MM.1S (cell line): ENCODE results near the gene TMEM114.

ENCODE experiments used
- DNase-seq: peaks from one replicate; pipeline ENCODE4 v3.0.0-alpha.2; 2015
- H2AFZ ChIP-seq: fragments of 300-600 bp; sonication (generic); 2 replicates; pipeline ENCODE4 v1.6.0; 2016; ENCODE audit warnings: antibody characterized with exemption, low read length
- H3F3A ChIP-seq: fragments of 300-600 bp; sonication (generic); 2 replicates; pipeline ENCODE4 v1.6.1; 2016; ENCODE audit warnings: mild to moderate bottlenecking, antibody characterized with exemption, low read length, moderate library complexity, mixed read lengths; ENCODE audit not compliant: insufficient read depth
- H3K27ac ChIP-seq: fragments of 300-600 bp; sonication (generic); 2 replicates; pipeline ENCODE4 v1.5.1; 2016; ENCODE audit warnings: mild to moderate bottlenecking, low read length
- H3K27me3 ChIP-seq: fragments of 300-600 bp; sonication (generic); replicated peaks from 2 replicates; pipeline ENCODE4 v1.6.0; 2016; ENCODE audit warnings: low read length; ENCODE audit not compliant: insufficient read depth
- H3K36me3 ChIP-seq: fragments of 300-600 bp; sonication (generic); replicated peaks from 2 replicates; pipeline ENCODE4 v1.6.1; 2016; ENCODE audit warnings: mild to moderate bottlenecking, low read length, mixed read lengths; ENCODE audit not compliant: insufficient read depth
- H3K4me1 ChIP-seq: fragments of 300-600 bp; sonication (generic); 2 replicates; pipeline ENCODE4 v1.6.1; 2016; ENCODE audit warnings: low read length, mixed read lengths
- H3K4me2 ChIP-seq: fragments of 300-600 bp; sonication (generic); 2 replicates; pipeline ENCODE4 v1.6.0; 2016; ENCODE audit warnings: low read depth, low read length
- H3K4me3 ChIP-seq: fragments of 300-600 bp; sonication (generic); 2 replicates; pipeline ENCODE4 v1.5.1; 2016; ENCODE audit warnings: low read length, mixed read lengths
- H3K79me2 ChIP-seq: fragments of 300-600 bp; sonication (generic); 2 replicates; pipeline ENCODE4 v1.6.1; 2016; ENCODE audit warnings: mixed run types, low read length, mixed read lengths
- H3K9ac ChIP-seq: fragments of 300-600 bp; sonication (generic); 2 replicates; pipeline ENCODE4 v1.6.1; 2016; ENCODE audit warnings: low read length, mixed read lengths
- H3K9me2 ChIP-seq: fragments of 300-600 bp; sonication (generic); replicated peaks from 2 replicates; pipeline ENCODE4 v1.6.1; 2016; ENCODE audit warnings: mild to moderate bottlenecking, low read length, mixed read lengths; ENCODE audit not compliant: insufficient read depth
- H3K9me3 ChIP-seq: fragments of 300-600 bp; sonication (generic); replicated peaks from 2 replicates; pipeline ENCODE4 v1.6.1; 2016; ENCODE audit warnings: mild to moderate bottlenecking, low read length, mixed read lengths; ENCODE audit not compliant: insufficient read depth
- H4K20me1 ChIP-seq: fragments of 300-600 bp; sonication (generic); 2 replicates; pipeline ENCODE4 v1.6.1; 2016; ENCODE audit warnings: mild to moderate bottlenecking, low read length, moderate library complexity, mixed read lengths; ENCODE audit not compliant: insufficient read depth
- CTCF ChIP-seq: fragments of 300-600 bp; sonication (generic); IDR thresholded peaks from 2 replicates; pipeline ENCODE4 v1.5.1; 2016; ENCODE audit warnings: antibody characterized with exemption, low read length, mixed read lengths
- EZH2 ChIP-seq: fragments of 300-600 bp; sonication (generic); optimal IDR thresholded peaks from 2 replicates; pipeline ENCODE3; 2017; ENCODE audit warnings: low read depth, mild to moderate bottlenecking, antibody characterized with exemption, low read length, mixed read lengths
- EZH2phosphoT487 ChIP-seq: fragments of 300-600 bp; sonication (generic); IDR thresholded peaks from 2 replicates; pipeline ENCODE4 v1.6.1; 2018; ENCODE audit warnings: antibody characterized with exemption, low read length

Gene TMEM114

GRCh38 chr16:8577678-8578304 lies 12.5 kb downstream of the TMEM114 start:
- Histone ChIP-seq H3K36me3 (no peaks in the 10 kb centered on the region), H3K9ac (no peak overlapping the region), H3K27ac (no peak overlapping the region), H3K4me2 (no peak overlapping the region), H3K79me2 (no peaks in the 10 kb centered on the region), H2AFZ (no peak overlapping the region), H3F3A (peaks cover 17% of the 10 kb centered on the region), H4K20me1 (no peaks in the 10 kb centered on the region), H3K9me3 (no peaks in the 10 kb centered on the region), H3K4me1 (peaks cover 15% of the 10 kb centered on the region), H3K4me3 (no peak overlapping the region), H3K9me2 (no peaks in the 10 kb centered on the region), H3K27me3 (no peaks in the 10 kb centered on the region)
- no peak for DNase-seq
- TF ChIP-seq EZH2phosphoT487 (no peak), CTCF (no peak), EZH2 (no peak)

DNA sequence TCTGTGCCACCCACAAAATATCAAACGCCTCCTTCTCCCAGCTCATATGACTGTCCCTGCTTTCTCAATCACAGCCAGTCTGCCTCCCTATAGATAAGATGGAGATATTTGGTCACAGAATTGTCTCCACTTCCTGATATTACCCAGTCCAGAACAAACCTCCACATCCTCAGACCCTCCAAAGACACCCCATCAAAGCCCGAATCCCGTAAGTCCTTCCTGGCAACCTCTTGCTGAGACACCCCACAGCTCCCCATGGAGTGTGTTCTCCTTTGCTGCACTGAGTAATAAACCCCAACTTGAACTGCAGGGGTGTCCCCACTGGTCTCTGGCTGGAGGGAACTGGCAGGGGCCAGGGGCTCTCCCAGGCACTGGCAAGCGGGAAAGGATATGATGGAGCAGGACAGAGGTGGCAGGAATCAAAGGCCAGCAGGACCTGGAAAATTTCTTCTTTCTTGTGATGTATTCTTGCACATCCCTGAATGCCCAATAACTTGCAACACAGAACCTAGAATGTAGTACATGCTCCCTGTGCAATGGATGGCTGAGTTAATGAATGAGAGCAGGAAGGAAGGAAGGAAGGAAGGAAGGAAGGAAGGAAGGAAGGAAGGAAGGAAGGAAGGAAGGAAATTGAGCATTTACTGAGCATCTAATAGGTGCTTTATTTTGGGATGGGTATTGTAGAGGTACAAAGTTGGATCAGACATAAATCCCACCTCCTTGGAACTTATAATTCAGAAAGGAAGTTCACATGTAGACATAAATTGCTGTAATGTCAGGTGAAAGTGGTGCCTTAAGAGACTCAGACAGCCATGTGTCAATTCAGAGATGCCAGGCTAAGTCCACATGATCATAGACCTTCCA lies 13.9 kb downstream of the TMEM114 start:
- H2AFZ ChIP-seq = no peak overlapping the region
- TF ChIP-seq EZH2phosphoT487 (no peak), EZH2 (no peak), CTCF (no peak)
- no peak overlapping the region for H3K27ac ChIP-seq
- no peaks in the 10 kb centered on the region for H3K9me2 ChIP-seq
- DNase-seq = no peak
- H4K20me1 ChIP-seq = no peaks in the 10 kb centered on the region
- H3K9me3 ChIP-seq = no peaks in the 10 kb centered on the region
- 0 out of 2 replicates have a peak, but pooled peaks cover 4% of the 10 kb centered on the region for H3K4me1 ChIP-seq
- no peaks in the 10 kb centered on the region for H3K27me3 ChIP-seq
- H3K9ac ChIP-seq = no peak overlapping the region
- no peak overlapping the region for H3K4me3 ChIP-seq
- no peak overlapping the region for H3K4me2 ChIP-seq
- 0 out of 2 replicates have a peak, but pooled peaks cover 6% of the 10 kb centered on the region for H3F3A ChIP-seq
- no peaks in the 10 kb centered on the region for H3K36me3 ChIP-seq
- no peaks in the 10 kb centered on the region for H3K79me2 ChIP-seq

DNA sequence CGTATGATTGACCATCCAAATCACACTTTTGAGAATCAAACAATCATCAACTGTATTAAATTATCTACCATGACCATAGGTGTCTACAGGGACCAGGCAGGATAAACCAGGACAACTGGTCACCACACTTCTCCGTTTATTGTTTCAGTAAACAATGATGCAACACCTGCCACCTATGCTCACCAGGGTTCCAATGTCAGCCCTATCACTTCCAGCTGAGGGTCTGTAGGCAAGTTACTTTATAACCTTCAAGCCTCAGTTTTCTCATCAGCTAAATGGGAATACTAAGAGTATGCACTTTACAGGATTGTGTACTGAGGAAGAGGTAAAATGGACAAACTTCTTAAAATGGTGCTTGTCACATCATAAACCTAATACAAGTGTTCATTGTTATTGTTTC lies 14.9 kb downstream of the TMEM114 start:
- Histone ChIP-seq H3K9me2 (no peaks in the 10 kb centered on the region), H4K20me1 (no peaks in the 10 kb centered on the region), H3K79me2 (no peaks in the 10 kb centered on the region), H3K4me3 (no peak overlapping the region), H3K27ac (no peak overlapping the region), H3K4me1 (0 out of 2 replicates have a peak, but pooled peaks cover 4% of the 10 kb centered on the region), H3F3A (no peaks in the 10 kb centered on the region), H3K36me3 (no peaks in the 10 kb centered on the region), H3K27me3 (no peaks in the 10 kb centered on the region), H3K4me2 (no peak overlapping the region), H2AFZ (no peak overlapping the region), H3K9me3 (no peaks in the 10 kb centered on the region), H3K9ac (no peak overlapping the region)
- TF ChIP-seq EZH2phosphoT487 (no peak), CTCF (no peak), EZH2 (no peak)
- no peak for DNase-seq
